Liver (tissue), 9 donors: Measurements from ENCODE around the gene PWWP2A. TPM values are rescaled to one million over a fixed set of nuclear protein-coding genes. Genes with fewer than 3 reads are reported as not detected.
"Not testable (repeated sequence)": the region's sequence is repeated elsewhere in the genome, so short reads cannot be mapped to it uniquely, and the experiment has no call there.

Experiments
- DNase-seq: peaks from one replicate; pipeline ENCODE4 v3.0.0-alpha.2; 2017; ENCODE audit warnings: low spot score
- H3K27ac ChIP-seq, 2 donors: one replicate each; pipeline ENCODE4 v1.7.0; 2013; ENCODE audit warnings: inconsistent platforms in 2 of 2, low read length in 2 of 2, control low read depth in 1 of 2, low read depth in 1 of 2, mild to moderate bottlenecking in 1 of 2
- H3K27me3 ChIP-seq, 4 donors: one replicate each; pipeline versions ENCODE4 v1.6.1 to v1.7.0; 2013; ENCODE audit warnings: low read length in 3 of 4, inconsistent platforms in 1 of 4, mild to moderate bottlenecking in 1 of 4, moderate library complexity in 1 of 4; ENCODE audit not compliant: control insufficient read depth in 4 of 4, insufficient read depth in 4 of 4
- H3K36me3 ChIP-seq, 4 donors: one replicate each; pipeline versions ENCODE4 v1.6.1 to v1.7.0; 2013; ENCODE audit warnings: low read length in 3 of 4, mild to moderate bottlenecking in 3 of 4, low read depth in 1 of 4, moderate library complexity in 1 of 4; ENCODE audit not compliant: control insufficient read depth in 4 of 4, insufficient read depth in 3 of 4
- H3K4me1 ChIP-seq, 4 donors: one replicate each; pipeline versions ENCODE4 v1.6.1 to v1.7.0; 2013; ENCODE audit warnings: low read length in 3 of 4, mild to moderate bottlenecking in 3 of 4, moderate library complexity in 1 of 4; ENCODE audit not compliant: control insufficient read depth in 4 of 4, insufficient read depth in 4 of 4
- H3K4me3 ChIP-seq, 3 donors: one replicate each; pipeline versions ENCODE4 v1.6.1 to v1.7.0; 2013; ENCODE audit warnings: low read length in 3 of 3, control low read depth in 1 of 3, low read depth in 1 of 3, mild to moderate bottlenecking in 1 of 3
- H3K9ac ChIP-seq, 2 donors: one replicate each; pipeline ENCODE4 v1.7.0; 2013; ENCODE audit warnings: low read length in 2 of 2, mild to moderate bottlenecking in 2 of 2, moderate library complexity in 2 of 2, control low read depth in 1 of 2, low read depth in 1 of 2
- H3K9me3 ChIP-seq, 4 donors: one replicate each; pipeline versions ENCODE4 v1.6.1 to v1.7.0; 2013; ENCODE audit warnings: low read length in 3 of 4; ENCODE audit not compliant: control insufficient read depth in 4 of 4
- ATF3 ChIP-seq: IDR thresholded peaks from 2 replicates; pipeline ENCODE4 v1.6.1; 2016; ENCODE audit warnings: antibody characterized with exemption
- CTCF ChIP-seq: fragments of 150-350 bp; IDR thresholded peaks from 2 replicates; pipeline ENCODE4 v1.5.1; 2017; ENCODE audit warnings: improper control_type of control experiment, low read depth, low read length; ENCODE audit not compliant: missing input control
- EGR1 ChIP-seq, 2 donors: IDR thresholded peaks; 2 replicates each; pipeline ENCODE4 v1.6.1; 2016 to 2018; ENCODE audit warnings: antibody characterized with exemption in 2 of 2, low read depth in 2 of 2
- FOXA1 ChIP-seq: IDR thresholded peaks from 2 replicates; pipeline ENCODE4 v1.6.1; 2016; ENCODE audit warnings: antibody characterized with exemption
- FOXA2 ChIP-seq: IDR thresholded peaks from 2 replicates; pipeline ENCODE4 v1.6.1; 2016; ENCODE audit warnings: antibody characterized with exemption
- GABPA ChIP-seq, 2 donors: IDR thresholded peaks in 1 of 2; conservative IDR thresholded peaks in 1 of 2; 2 replicates each; pipeline ENCODE4 v1.6.1; 2016; ENCODE audit warnings: antibody characterized with exemption in 2 of 2, mild to moderate bottlenecking in 1 of 2, moderate library complexity in 1 of 2
- HNF4A ChIP-seq, 2 donors: conservative IDR thresholded peaks; 2 replicates each; pipeline ENCODE4 v1.6.1; 2016; ENCODE audit warnings: antibody characterized with exemption in 2 of 2, mild to moderate bottlenecking in 2 of 2
- HNF4G ChIP-seq: IDR thresholded peaks from 2 replicates; pipeline ENCODE4 v1.6.1; 2016; ENCODE audit warnings: antibody characterized with exemption
- JUND ChIP-seq, 2 donors: IDR thresholded peaks; 2 replicates each; pipeline ENCODE4 v1.6.1; 2016; ENCODE audit warnings: antibody characterized with exemption in 2 of 2
- MAX ChIP-seq: IDR thresholded peaks from 2 replicates; pipeline ENCODE4 v1.6.1; 2016; ENCODE audit warnings: antibody characterized with exemption
- NR2F2 ChIP-seq: IDR thresholded peaks from 2 replicates; pipeline ENCODE4 v1.6.1; 2016; ENCODE audit warnings: antibody characterized with exemption
- RAD21 ChIP-seq, 2 donors: IDR thresholded peaks; 2 replicates each; pipeline ENCODE4 v1.6.1; 2016; ENCODE audit warnings: antibody characterized with exemption in 2 of 2, mild to moderate bottlenecking in 2 of 2
- REST ChIP-seq: IDR thresholded peaks from 2 replicates; pipeline ENCODE4 v1.6.1; 2016; ENCODE audit warnings: antibody characterized with exemption, mild to moderate bottlenecking
- RXRA ChIP-seq, 2 donors: IDR thresholded peaks; 2 replicates each; pipeline ENCODE4 v1.6.1; 2017 to 2018; ENCODE audit warnings: antibody characterized with exemption in 2 of 2, mild to moderate bottlenecking in 1 of 2
- SP1 ChIP-seq: IDR thresholded peaks from 2 replicates; pipeline ENCODE4 v1.6.1; 2018; ENCODE audit warnings: antibody characterized with exemption, mild to moderate bottlenecking
- TAF1 ChIP-seq: conservative IDR thresholded peaks from 2 replicates; pipeline ENCODE4 v1.6.1; 2016; ENCODE audit warnings: antibody characterized with exemption, mild to moderate bottlenecking
- YY1 ChIP-seq: IDR thresholded peaks from 2 replicates; pipeline ENCODE4 v1.6.1; 2016; ENCODE audit warnings: antibody characterized with exemption, mild to moderate bottlenecking
- ZBTB33 ChIP-seq: IDR thresholded peaks from 2 replicates; pipeline ENCODE4 v1.6.1; 2016; ENCODE audit warnings: antibody characterized with exemption
- WGBS: extraction: QIAGEN DNeasy Blood & Tissue Kit; methylation state at CpG from one replicate; pipeline ENCODE4 v1.1.7; 2013; 5-methylcytosine and 5-hydroxymethylcytosine counted together
- polyA plus RNA-seq, 2 donors: library from polyadenylated mRNA; stranded (reverse) in 1 of 2; unstranded in 1 of 2; fragments of 200-250 nt in 1 of 2; fragments of >200 nt in 1 of 2; fragmentation: Nextera tagmentation in 1 of 2; extraction: Ambion mirVana in 1 of 2; gene quantifications; one replicate each; pipeline versions ENCODE4 v1.2.1 to v1.2.3, GENCODE V29; 2013 to 2015
- total RNA-seq, 2 donors: library from RNA; depleted of rRNA; stranded (reverse); fragments of >200 nt; gene quantifications; one replicate each; pipeline ENCODE4 v1.2.3, GENCODE V29; 2014
- donor health status: healthy.
- donor health status: healthy.
- donor health status: healthy.
- donor health status: healthy.
- donor health status: healthy.

PWWP2A gene
- total and polyA plus RNA-seq, 4 donors: 4.8 to 14.6 (median 8.2) TPM

- Histone ChIP-seq H3K36me3 (no peaks in the 10 kb centered on the region), H3K9ac (no peak overlapping the region), H3K4me3 (no peak overlapping the region), H3K4me1 (no peaks in the 10 kb centered on the region), H3K27ac (no peak overlapping the region), H3K27me3 (peaks cover 0 to 4% (median 0%) of the 10 kb centered on the region in 4 donors), H3K9me3 (no peaks in the 10 kb centered on the region)
- 88% methylated on average over 7 of the region's 7 CpGs for WGBS
- no peak for DNase-seq
- TF ChIP-seq NR2F2 (no peak), FOXA2 (no peak), HNF4A (conservative IDR thresholded peaks at IDR 0.05) (no peak), SP1 (no peak)
These were observed 43.7 kb upstream of the PWWP2A start for GRCh38 chr5:160162910-160163309.

- H3K27ac ChIP-seq: no peak overlapping the region
- H3K4me3 ChIP-seq: no peak overlapping the region
- no peaks in the 10 kb centered on the region for H3K36me3 ChIP-seq
- H3K9ac ChIP-seq: no peak overlapping the region
- peaks cover 0 to 4% (median 0%) of the 10 kb centered on the region in 4 donors for H3K27me3 ChIP-seq
- WGBS: 76% methylated on average over 6 of the region's 6 CpGs
- H3K4me1 ChIP-seq: no peaks in the 10 kb centered on the region
- TF ChIP-seq FOXA1 (no peak), NR2F2 (no peak), TAF1 (no peak), ZBTB33 (no peak), RXRA (IDR thresholded peaks at IDR 0.05) (no peak), HNF4A (conservative IDR thresholded peaks at IDR 0.05) (no peak), HNF4G (no peak), GABPA (IDR thresholded peaks at IDR 0.05 in 1 of 2, conservative IDR thresholded peaks at IDR 0.05 in 1 of 2) (no peak), SP1 (no peak), MAX (no peak), REST (no peak), YY1 (no peak), RAD21 (IDR thresholded peaks at IDR 0.05) (no peak), FOXA2 (no peak), CTCF (no peak), ATF3 (no peak), EGR1 (IDR thresholded peaks at IDR 0.05; ENCODE audit: low read depth in 2 of 2) (no peak), JUND (IDR thresholded peaks at IDR 0.05) (no peak)
- no peaks in the 10 kb centered on the region for H3K9me3 ChIP-seq
- DNase-seq: no peak
These were observed 42.4 kb upstream of the PWWP2A start for GRCh38 chr5:160161626-160162025.

- H3K27me3 ChIP-seq, H3K4me1 ChIP-seq, H3K36me3 ChIP-seq, H3K4me3 ChIP-seq, H3K9ac ChIP-seq, H3K27ac ChIP-seq, DNase-seq, H3K9me3 ChIP-seq: not testable (repeated sequence)
- WGBS: 71% methylated on average over 3 of the region's 3 CpGs
These were observed 41.6 kb upstream of the PWWP2A start for GRCh38 chr5:160160875-160161274.
